ENCODE results near the gene ZSWIM4.
"Not testable (repeated sequence)": the region's sequence is repeated elsewhere in the genome, so short reads cannot be mapped to it uniquely, and the experiment has no call there.

ZSWIM4 gene

GRCh38 chr19:13778398-13778797 is 16.8 kb upstream of the ZSWIM4 start:
- DNase-seq (ENCODE audit: low read depth in 2 of 2) = no peak

- no peak for DNase-seq (ENCODE audit: low read depth in 2 of 2)
Observed at GRCh38 chr19:13778847-13779246, 16.4 kb upstream of the ZSWIM4 start.

- not testable (repeated sequence) for DNase-seq (ENCODE audit: low read depth in 2 of 2)
Observed at GRCh38 chr19:13779794-13780193, 15.4 kb upstream of the ZSWIM4 start.

DNA sequence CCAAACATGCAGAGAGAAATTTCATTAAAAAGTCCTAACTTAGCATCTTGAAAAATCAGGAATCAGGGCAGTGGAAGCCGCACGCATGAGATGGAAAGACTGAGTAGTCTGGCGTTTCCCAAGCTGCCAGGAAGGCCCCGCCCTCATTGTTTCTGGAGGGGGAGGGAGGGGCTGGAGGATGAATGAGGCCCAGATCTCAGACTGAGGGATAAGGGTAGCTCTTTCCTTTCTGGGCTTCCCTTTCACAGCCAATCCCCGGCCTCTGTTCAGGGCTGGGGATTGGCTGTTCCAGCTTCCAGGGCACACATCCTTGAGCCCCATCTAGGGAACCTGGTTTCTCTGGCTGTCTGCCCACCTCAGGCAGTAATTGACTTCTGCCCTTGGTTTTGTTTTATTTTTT is 13.7 kb upstream of the ZSWIM4 start:
- peak; percentile 82 for DNase-seq (ENCODE audit: low read depth in 2 of 2)

DNA sequence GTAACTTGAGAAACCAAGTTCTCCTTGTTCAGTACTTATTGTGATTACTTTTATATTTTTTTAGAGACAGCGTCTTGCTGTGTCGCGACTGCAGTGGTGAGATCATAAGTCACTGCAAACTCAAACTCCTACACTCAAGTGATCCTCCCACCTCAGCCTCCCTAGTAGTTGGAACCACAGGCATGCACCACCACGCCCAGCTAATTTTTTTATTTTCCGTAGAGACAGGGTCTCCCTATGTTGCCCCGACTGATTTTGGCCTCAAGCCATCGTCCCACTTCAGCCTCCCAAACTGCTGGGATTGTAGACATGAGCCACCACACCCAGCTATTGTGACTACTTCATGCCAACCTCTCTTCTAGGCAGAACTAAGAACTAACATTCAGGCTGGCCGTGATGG is 12.7 kb upstream of the ZSWIM4 start:
- no peak for DNase-seq (ENCODE audit: low read depth in 2 of 2)

- DNase-seq (ENCODE audit: low read depth in 2 of 2) = no peak
Observed at GRCh38 chr19:13783565-13784500, 11.4 kb upstream of the ZSWIM4 start.

GRCh38 chr19:13784731-13785452 is 10.4 kb upstream of the ZSWIM4 start:
- DNase-seq (ENCODE audit: low read depth in 2 of 2) = peak; percentile 27 to 37

GRCh38 chr19:13788991-13789390 is 6.3 kb upstream of the ZSWIM4 start:
- peak; percentile 46 to 58 for DNase-seq (ENCODE audit: low read depth in 2 of 2)

DNA sequence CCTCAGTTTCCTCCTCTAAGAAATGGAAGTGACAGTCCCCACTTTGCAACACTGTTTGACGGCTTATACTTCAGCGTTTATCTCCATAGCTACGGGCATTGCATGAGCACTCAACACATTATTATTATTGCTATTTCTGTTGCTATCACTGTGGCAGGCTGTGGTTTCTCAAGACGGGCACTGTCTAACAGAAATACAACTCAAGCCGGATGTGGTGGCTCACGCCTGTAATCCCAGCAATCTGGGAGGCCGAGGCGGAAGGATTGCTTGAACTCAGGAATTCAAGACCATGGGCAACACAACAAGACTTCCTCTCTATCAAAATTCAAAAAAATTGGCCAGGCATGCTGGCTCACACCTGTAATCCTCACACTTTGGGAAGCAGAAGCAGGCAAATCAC is 4.9 kb upstream of the ZSWIM4 start:
- DNase-seq (ENCODE audit: low read depth in 2 of 2) = no peak

DNA sequence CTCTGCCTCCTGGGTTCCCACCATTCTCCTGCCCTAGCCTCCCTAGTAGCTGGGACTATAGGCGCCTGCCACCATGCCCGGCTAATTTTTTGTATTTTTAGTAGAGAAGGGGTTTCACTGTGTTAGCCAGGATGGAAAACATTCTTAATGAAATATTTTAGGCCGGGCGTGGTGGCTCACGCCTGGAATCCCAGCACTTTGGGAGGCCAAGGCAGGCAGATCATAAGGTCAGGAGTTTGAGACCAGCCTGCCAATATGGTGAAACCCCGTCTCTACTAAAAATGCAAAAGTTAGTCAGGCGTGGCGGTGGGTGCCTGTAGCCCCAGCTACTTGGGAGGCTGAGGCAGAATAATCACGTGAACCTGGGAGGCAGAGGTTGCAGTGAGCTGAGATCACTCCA is 1.9 kb upstream of the ZSWIM4 start:
- DNase-seq (ENCODE audit: low read depth in 2 of 2) = not testable (repeated sequence)

DNA sequence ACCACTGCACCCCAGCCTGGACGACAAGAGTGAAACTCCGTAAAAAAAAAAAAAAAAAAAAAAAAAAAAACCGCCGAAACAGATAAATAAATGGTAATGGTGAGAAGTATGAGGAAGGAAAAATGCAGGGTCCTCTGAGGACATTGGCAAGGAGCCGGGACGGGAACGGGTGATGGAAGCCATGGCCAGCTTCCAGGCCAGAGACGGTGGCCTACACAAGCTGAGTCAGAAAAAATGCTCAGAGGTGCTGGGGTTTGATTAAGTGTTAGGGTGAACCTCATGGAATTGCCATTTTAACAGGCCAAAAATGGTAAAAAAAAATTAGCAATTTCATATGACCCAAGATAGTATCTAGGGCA is 866 bp upstream of the ZSWIM4 start:
- DNase-seq (ENCODE audit: low read depth in 2 of 2) = peak; percentile 94 to 95

DNA sequence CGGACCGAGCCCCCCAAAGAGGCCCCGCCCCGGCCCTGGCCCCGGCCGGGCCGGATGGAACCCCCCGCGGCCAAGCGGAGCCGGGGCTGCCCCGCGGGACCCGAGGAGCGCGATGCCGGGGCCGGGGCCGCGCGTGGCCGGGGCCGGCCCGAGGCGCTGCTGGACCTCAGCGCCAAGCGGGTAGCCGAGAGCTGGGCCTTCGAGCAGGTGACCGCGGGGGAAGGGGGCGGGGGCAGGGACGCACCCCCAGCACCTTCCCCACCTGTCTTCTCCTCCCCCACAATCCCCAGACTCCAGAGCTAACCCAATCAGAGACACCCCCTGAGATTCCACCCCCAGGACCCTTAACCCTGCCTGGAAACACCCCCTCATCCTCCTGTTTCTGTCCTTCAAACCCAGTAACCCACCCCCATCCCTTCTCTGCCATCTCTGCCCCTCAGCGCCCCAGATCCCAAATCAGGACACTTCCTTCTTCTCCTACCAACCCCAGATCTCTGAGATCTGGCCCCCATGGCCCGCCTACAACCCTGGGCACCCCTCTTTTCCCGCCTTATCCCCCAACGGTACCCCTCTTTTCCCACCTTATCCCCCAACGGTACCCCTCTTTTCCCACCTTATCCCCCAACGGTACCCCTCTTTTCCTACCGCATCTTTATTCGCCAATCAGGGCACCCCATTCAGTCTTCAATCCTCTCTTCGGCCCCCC is 505 bp downstream of the ZSWIM4 start:
- no peak for DNase-seq (ENCODE audit: low read depth in 2 of 2)

DNA sequence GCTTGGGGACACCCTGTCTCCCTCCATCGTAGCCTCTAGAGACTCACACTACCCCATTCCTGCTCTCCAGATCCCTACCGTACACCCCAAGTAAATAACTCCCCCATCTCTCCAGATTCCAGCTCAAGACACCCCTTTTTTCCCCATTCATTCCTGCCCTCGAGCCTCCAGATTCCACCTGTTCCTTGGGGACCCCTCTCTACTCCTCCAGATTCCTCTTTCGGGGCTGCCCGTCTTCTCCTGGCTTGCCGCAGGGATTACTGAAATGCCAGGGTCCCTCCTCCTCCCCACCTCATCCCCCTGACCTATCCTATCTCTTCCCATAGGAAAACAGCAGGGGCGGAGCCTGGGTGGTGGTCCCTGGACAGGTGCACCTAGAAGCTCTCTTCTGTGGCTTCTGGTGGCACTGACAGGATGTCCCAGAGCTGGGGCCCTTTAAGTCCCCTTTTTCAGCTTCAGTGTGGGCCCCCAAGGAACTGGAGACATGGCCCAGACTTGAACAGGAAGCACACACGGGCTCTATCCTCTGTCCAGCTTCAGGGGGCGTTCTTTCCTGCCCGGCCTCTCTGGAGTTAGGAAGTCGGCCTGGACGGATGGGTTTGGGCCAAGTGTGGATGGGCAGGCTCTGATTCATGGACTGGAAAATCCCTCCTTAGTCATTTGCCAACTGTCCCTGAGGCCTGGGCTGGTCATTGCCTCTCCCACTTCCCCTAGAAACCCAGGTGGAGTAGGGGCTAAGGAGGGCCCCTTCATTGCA is 1.2 kb downstream of the ZSWIM4 start:
- DNase-seq (ENCODE audit: low read depth in 2 of 2) = peak; percentile 39 to 42

DNA sequence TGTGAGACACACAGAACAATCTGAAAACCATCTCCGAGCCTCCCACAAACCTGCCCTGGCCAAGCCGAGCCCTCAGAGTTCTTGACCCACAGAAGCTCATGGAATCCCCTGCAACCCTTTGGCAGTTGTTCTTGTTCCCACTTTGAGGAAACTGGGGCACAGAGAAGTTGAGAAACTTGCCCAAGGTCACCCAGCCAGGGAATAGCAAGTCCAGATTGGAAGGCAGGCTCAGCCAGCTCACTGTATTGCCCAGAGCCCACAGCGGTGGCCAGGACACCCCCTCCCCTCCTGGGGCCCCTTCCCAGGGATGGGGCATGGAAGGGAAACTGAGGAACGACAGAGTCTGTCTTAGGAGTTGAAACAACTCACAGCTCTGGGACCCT is 1.8 kb downstream of the ZSWIM4 start:
- DNase-seq (ENCODE audit: low read depth in 2 of 2) = no peak

DNA sequence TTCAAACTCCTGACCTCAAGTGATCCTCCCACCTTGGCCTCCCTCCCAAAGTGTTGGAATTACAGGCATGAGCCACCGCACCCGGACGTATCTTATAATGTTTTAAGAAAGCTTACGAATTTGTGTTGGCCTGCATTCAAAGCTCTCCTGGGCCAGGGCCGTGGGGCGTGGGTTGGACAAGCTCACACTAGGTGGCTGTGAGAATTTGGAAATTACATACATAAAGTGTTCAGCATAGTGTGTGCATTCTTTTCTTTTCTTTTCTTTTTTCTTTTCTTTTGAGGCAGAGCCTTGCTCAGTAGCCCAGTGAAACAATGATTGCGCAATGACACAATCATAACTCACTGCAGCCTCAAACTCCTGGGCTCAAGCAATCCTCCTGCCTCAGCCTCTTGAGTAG is 2.6 kb downstream of the ZSWIM4 start:
- peak; percentile 32 to 33 for DNase-seq (ENCODE audit: low read depth in 2 of 2)

DNA sequence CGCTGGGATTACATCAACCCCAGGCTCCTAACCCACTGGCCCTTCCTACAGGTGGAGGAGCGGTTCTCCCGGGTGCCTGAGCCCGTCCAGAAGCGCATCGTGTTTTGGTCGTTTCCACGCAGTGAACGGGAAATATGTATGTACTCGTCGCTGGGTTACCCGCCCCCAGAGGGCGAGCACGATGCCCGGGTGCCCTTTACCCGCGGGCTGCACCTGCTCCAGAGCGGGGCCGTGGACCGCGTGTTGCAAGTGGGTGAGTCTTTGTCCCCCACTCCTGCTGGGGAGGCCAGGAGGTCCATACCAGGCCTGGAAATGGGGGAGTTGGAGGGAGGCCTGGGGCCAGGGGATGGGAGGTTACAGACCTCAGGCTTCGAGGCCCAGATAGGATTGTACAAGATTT is 4.4 kb downstream of the ZSWIM4 start:
- no peak for DNase-seq (ENCODE audit: low read depth in 2 of 2)

- no peak for DNase-seq (ENCODE audit: low read depth in 2 of 2)
Observed at GRCh38 chr19:13803038-13803437, 7.8 kb downstream of the ZSWIM4 start.

GRCh38 chr19:13804830-13805683 is 9.8 kb downstream of the ZSWIM4 start:
- no peak for DNase-seq (ENCODE audit: low read depth in 2 of 2)

- no peak for DNase-seq (ENCODE audit: low read depth in 2 of 2)
Observed at GRCh38 chr19:13806728-13807127, 11.5 kb downstream of the ZSWIM4 start.

DNA sequence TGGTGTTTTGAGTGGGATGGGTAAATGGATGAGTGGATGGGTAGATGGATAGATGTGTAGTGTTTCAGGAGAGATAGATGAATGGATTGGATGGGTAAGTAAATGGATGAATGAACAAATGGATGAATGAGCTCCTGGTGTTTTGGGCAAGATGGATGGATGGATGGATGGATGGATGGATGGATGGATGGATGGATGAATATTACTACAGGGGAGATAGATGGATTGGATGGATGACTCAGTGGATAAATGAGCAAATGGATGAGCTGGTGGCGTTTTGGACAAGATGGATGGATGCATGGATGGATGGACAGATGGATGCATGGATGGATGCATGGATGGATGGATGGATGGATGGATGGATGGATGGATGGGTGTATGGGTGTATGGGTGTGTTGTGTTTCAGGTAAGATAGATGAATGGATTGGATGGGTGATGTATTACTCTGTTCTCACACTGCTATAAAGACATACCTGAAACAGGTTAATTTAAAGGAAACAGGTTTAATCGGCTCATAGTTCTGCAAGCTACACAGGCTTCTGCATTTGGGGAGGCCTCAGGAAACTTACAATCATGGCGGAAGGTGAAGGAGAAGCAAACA is 12.3 kb downstream of the ZSWIM4 start:
- DNase-seq (ENCODE audit: low read depth in 2 of 2) = no peak

Data from fibroblast of skin of left quadriceps (primary cell).